GM18505 (cell line): ENCODE measurements around the gene TAF13.

ENCODE experiments used
- ATAC-seq: cut with Tn5 transposase; IDR thresholded peaks from one replicate; pipeline ENCODE4 v1.9.1; 2021; ENCODE audit not compliant: unreplicated experiment
- POLR2A ChIP-seq: IDR thresholded peaks from 4 replicates; pipeline ENCODE4 v1.6.1; 2011; ENCODE audit warnings: borderline replicate concordance; ENCODE audit not compliant: insufficient read depth, insufficient read length; ENCODE audit errors: extremely low read depth

TAF13 gene

GRCh38 chr1:109017134-109017533 lies 58.7 kb downstream of the TAF13 start:
- no peak for TF ChIP-seq POLR2A
- ATAC-seq = no peak
